Right kidney (tissue), 1 donor: Measurements from ENCODE around the gene SET.
A peak's percentile ranks its signal among the peaks of the same experiment; 100 is the strongest.
"Not testable (repeated sequence)": the region's sequence is repeated elsewhere in the genome, so short reads cannot be mapped to it uniquely, and the experiment has no call there.

ENCODE experiments used
- DNase-seq: peaks from one replicate; pipeline ENCODE4 v3.0.0-alpha.2; 2016

Gene SET

DNA sequence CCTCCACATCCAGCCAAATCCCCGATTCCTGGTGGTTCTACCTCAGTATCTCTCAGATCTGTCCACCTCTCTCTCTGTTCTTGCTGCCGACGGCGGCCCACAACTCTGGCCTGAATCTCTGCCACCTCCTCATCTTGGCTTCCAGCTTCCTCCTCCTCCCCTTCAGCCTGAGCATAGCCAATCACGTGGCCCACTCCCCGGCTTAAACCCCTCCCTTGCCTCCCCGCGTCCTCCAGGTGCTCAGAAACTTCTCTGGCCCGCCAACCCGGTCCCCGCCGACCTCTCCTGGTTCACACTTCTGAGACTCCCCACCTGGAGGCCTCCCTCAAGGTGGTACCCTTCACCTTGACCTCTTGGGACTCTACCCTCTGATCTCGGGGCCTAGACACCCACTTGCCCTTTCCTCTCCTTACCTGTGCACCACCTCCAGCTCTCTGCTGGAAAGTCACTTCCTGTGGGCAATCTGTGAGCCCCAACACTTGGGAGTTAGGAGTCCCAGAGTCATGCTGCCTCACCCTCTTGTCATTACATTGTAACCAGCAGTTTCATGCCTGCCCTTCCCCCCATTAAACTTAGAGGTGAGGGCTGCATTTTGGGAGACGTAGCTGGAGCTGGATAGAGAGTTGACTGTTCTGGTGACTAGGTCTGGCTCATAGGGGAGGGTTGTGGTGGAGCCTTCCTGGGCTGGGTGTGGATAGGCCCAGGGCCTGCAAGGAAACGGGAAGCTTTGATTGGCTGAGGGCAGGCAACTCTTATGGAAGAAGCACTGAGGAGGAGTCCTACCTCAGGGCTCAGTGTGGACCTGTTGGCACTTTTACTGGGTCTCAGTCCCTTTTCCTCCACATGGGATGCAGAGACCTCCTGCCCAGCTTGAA is 4.5 kb upstream of the SET start:
- peak; percentile 83 for DNase-seq

DNA sequence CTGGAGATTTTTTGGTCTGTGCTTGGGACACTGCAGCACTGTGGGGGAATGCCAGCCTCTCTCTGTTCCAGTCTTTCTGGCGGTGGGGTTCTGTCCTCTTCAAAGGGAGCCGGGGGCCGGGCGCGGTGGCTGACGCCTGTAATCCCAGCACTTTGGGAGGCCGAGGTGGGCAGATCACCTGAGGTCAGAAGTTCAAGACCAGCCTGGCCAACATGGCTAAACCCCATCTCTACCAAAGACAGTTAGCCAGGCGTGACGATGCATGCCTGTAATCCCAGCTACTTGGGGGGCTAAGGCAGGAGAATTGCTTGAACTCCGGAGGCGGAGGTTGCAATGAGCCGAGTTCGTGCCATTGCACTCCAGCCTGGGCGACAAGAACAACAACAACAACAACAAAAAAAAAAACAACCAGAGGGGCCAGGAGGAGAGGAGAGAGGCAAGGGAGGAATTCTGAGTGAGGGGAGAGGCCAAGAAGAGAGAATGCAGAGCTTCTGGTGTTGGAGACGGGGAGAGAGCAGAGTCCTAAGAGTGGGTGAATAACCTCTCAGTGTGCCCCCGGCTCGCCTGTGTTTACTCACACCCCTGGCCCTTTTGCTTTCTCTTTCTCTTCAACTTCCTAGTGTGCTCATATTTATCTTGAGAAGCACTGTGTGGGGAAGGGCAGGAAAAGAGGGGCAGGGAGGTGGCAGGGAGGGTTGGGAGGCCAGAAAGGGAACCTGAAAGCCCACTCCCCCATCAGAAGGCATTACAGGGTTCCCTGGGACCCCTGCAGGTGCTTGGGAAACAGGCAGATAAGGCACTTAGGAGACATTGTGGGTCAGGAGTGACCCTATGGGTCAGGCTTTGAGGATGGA is 3.2 kb upstream of the SET start:
- DNase-seq = no peak

- DNase-seq = no peak
These were observed 1.6 kb upstream of the SET start for GRCh38 chr9:128687453-128687852.

GRCh38 chr9:128689293-128689774 is 312 bp downstream of the SET start:
- peak; percentile 22 for DNase-seq

GRCh38 chr9:128689820-128690683 is 1.0 kb downstream of the SET start:
- peak; percentile 41 for DNase-seq

DNA sequence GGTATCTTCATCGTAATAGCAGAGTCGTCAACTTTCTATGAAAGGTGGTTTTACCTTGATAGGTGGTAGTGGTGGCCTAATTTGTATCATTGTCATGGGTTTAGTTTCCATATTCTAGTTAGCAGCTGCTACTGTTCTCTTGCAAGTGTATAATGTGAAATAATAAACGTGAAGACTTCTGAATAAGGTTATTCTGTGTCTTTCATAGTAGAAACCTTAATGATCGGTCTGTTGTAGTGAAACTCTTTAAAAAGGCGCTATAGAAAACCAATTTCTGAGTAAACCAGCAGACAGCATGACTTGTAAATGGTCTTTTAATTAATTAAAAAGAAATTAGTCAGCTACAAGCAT is 1.6 kb downstream of the SET start:
- no peak for DNase-seq

DNA sequence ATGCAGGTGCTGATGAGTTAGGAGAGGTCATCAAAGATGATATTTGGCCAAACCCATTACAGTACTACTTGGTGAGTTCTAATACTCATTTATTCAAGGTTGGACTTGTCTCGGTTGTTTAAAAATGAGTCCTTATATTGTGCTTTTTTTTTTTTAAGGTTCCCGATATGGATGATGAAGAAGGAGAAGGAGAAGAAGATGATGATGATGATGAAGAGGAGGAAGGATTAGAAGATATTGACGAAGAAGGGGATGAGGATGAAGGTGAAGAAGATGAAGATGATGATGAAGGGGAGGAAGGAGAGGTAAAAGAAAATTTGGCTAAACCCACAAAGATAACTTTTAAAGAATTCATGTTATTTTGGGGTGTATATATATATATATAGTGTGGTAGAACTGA is 4.7 kb downstream of the SET start:
- DNase-seq = not testable (repeated sequence)

- DNase-seq = no peak
These were observed 5.3 kb downstream of the SET start for GRCh38 chr9:128694344-128694743.

DNA sequence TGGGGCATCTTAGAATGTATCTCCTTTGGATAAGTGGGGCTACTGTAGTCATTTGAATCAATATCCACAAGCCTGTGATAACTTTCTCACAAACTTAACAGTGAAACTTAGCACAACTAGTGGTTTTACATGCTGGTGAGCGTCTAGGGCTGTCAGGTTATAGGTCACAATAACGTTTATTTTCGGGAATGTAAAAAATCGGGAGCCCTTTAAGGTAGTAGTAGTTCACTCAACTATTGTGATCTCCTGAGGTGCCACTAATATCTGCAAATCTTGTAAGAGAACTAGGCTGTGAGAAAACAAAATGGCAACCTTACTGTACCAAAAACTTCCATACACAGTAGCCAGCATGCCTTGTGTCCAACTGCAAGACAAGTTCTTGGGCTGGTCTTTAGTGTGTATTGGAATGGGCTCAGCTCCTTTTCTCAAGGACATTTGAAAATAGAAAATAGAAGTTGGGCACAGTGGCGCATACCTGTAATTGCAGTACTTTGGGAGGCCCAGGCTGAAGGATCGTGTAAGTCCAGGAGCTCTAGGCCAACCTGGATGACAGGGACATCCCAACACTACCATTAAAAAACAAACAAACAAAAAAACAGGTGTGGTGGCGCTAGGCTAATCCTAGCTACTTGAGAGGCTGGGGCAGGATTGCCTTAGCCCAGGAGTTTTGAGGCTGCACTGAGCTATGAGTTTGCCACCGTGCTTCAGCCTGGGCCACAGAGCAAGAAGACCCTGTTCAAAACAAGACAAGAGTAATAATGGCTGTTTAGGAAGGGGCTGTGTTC is 8.1 kb downstream of the SET start:
- DNase-seq = no peak

DNA sequence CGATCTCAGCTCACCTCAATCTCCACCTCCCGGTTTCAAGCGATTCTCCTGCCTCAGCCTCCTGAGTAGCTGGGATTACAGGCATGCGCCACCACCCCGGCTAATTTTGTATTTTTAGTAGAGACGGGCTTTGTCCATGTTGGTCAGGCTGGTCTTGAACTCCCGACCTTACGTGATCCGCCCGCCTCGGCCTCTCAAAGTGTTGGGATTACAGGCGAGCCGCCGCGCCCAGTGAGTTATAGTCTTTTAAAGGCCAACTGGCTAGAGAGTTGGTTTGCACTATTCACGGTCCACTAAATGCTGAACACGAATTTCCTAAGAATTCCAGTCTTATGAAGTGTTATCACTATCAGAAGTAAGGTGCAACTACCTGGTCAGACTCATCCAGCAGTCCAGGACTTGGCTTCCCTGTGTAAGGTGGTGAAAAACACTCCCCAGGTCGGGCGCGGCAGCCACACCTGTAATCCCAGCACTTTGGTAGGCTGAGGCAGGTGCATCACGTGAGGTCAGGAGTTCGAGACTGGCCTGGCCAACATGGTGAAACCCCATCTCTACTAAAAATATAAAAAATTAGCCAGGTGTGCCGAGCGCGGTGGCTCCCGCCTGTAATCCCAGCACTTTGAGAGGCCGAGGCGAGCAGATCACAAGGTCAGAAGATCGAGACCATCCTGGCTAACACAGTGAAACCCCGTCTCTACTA is 10.2 kb downstream of the SET start:
- not testable (repeated sequence) for DNase-seq

- no peak for DNase-seq
These were observed 12.3 kb downstream of the SET start for GRCh38 chr9:128701227-128701854.

GRCh38 chr9:128702445-128702948 is 13.5 kb downstream of the SET start, which contains the start of gene PKN3:
Gene PKN3 (plus strand): TSS chr9:128702503. CDS start chr9:128702916, 413 bp downstream.
- DNase-seq = peak; percentile 98

- DNase-seq = peak; percentile 61
These were observed 14.1 kb downstream of the SET start for GRCh38 chr9:128702949-128703615.

- DNase-seq = no peak
These were observed 14.8 kb downstream of the SET start for GRCh38 chr9:128703616-128704355.

DNA sequence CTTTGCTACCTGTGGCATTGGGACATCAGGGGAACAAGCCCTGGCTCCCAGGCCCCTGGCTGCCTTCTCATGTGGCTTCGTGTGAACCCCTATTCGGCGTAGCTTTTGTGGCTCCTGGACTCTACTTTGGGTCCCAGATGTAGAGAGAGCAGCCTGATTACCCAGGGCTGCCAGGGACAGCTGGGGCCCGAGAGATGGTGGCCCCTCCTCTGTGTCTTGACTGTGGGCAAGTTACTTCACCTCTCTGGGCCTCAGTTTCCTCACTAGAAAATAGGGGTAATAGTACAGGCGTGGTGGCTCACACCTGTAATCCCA is 15.3 kb downstream of the SET start:
- DNase-seq = no peak

DNA sequence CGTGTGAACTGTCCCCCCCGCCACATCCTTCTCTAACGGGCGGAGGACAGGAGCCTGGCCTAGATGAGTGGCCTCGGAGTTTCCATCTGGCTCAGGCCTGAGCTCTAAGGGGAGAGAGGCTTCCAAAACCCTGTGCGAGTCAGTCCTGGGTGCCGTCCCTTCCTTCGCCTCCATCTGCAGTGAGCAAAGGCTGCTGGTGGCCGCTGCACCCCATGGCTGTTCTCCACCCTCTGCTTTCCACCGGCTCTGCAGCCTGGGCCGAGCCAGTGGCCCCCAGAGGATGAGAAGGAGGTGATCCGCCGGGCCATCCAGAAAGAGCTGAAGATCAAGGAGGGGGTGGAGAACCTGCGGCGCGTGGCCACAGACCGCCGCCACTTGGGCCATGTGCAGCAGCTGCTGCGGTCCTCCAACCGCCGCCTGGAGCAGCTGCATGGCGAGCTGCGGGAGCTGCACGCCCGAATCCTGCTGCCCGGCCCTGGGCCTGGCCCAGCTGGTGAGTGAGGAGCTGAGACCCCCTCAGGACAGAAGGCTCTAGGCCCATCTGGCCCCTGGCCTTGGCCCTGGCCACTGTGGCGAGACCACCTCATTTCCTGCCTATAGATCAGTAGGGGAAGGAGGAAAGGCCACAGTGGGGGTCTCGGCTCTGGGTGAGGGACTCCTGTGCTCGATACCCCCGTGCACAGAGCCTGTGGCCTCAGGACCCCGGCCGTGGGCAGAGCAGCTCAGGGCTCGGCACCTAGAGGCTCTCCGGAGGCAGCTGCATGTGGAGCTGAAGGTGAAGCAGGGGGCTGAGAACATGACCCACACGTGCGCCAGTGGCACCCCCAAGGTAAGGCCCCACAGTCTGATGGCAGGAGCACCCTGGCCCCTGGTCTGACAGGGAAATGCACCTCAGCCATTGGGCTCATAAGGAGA is 16.3 kb downstream of the SET start:
- no peak for DNase-seq

- no peak for DNase-seq
These were observed 17.0 kb downstream of the SET start for GRCh38 chr9:128706045-128706444.
